PC-3 (cell line): ENCODE results near the gene MIA.
"Not testable (repeated sequence)": the region's sequence is repeated elsewhere in the genome, so short reads cannot be mapped to it uniquely, and the experiment has no call there.

ENCODE experiments used
- CTCF ChIP-seq: fragments of 300-600 bp; sonication (generic); conservative IDR thresholded peaks from 2 replicates; pipeline ENCODE4 v1.5.1; 2017; ENCODE audit warnings: antibody characterized with exemption, low read depth, mild to moderate bottlenecking, low read length
- EZH2 ChIP-seq: fragments of 300-600 bp; sonication (generic); IDR thresholded peaks from one replicate; pipeline ENCODE4 v1.6.1; 2017; ENCODE audit warnings: antibody characterized with exemption, mild to moderate bottlenecking, low read length; ENCODE audit not compliant: unreplicated experiment

- not testable (repeated sequence) for TF ChIP-seq CTCF, EZH2
Observed at GRCh38 chr19:40824916-40825315, 49.6 kb downstream of the MIA start.
